WTC11 (cell line): ENCODE data around the gene ADCY5. TPM values are rescaled to one million over a fixed set of nuclear protein-coding genes. Genes with fewer than 3 reads are reported as not detected.
A peak's percentile ranks its signal among the peaks of the same experiment; 100 is the strongest.

Experiments
- ATAC-seq: fragments of 200-7000 bp; cut with Tn5 transposase; 2 replicates; pipeline ENCODE4 v1.10.0; 2021; ENCODE audit warnings: mild to moderate bottlenecking, moderate library complexity
- CTCF ChIA-PET: fragments of 300-600 bp; sonication (Branson Sonifier 250); formaldehyde crosslinking; loops from one replicate; lab custom pipeline; 2021; ENCODE audit warnings: antibody characterized with exemption; lab: Charles Lee
- POLR2A ChIA-PET: fragments of 350-600 bp; sonication (Branson Sonifier 250); formaldehyde crosslinking; loops from one replicate; lab custom pipeline; 2021; ENCODE audit warnings: antibody characterized with exemption; lab: Charles Lee
- DNase-seq: peaks from one replicate; pipeline ENCODE4 v3.0.0; 2021; ENCODE audit warnings: low spot score
- H3K27ac Mint-ChIP-seq: 2 replicates; pipeline ENCODE4 v1.8.0; 2021; ENCODE audit warnings: mixed read lengths
- H3K27me3 Mint-ChIP-seq: 2 replicates; pipeline ENCODE4 v1.8.0; 2021; ENCODE audit warnings: low read depth, mild to moderate bottlenecking, moderate library complexity, mixed read lengths
- H3K36me3 Mint-ChIP-seq: 2 replicates; pipeline ENCODE4 v1.8.0; 2021; ENCODE audit warnings: mixed read lengths
- H3K4me1 Mint-ChIP-seq: 2 replicates; pipeline ENCODE4 v1.8.0; 2022; ENCODE audit warnings: mixed read lengths
- H3K4me3 Mint-ChIP-seq: 2 replicates; pipeline ENCODE4 v1.8.0; 2021; ENCODE audit warnings: mild to moderate bottlenecking, moderate library complexity, mixed read lengths
- H3K9me3 Mint-ChIP-seq: 2 replicates; pipeline ENCODE4 v1.8.0; 2021; ENCODE audit warnings: mixed read lengths
- ELF4 ChIP-seq: sonication (generic); formaldehyde crosslinking; IDR thresholded peaks from 2 replicates; pipeline ENCODE4 v1.8.1; 2022; ENCODE audit warnings: low read depth, mild to moderate bottlenecking, moderate library complexity, missing genetic modification reagents
- EMX1 ChIP-seq: fragments of 250-450 bp; sonication (Bioruptor Pico); IDR thresholded peaks from 2 replicates; pipeline ENCODE4 v1.8.0; 2021; ENCODE audit warnings: mild to moderate bottlenecking
- NFATC4 ChIP-seq: fragments of 250-450 bp; sonication (Bioruptor Pico); IDR thresholded peaks from 2 replicates; pipeline ENCODE4 v1.9.0; 2021; ENCODE audit warnings: mild to moderate bottlenecking
- NFE2L1 ChIP-seq: sonication (generic); formaldehyde crosslinking; IDR thresholded peaks from 2 replicates; pipeline ENCODE4 v1.8.1; 2023; ENCODE audit warnings: missing genetic modification reagents
- PRDM15 ChIP-seq: sonication (generic); formaldehyde crosslinking; IDR thresholded peaks from 2 replicates; pipeline ENCODE4 v1.8.0; 2022; ENCODE audit warnings: missing genetic modification reagents
- SP1 ChIP-seq: sonication (generic); formaldehyde crosslinking; conservative IDR thresholded peaks from 2 replicates; pipeline ENCODE4 v1.8.1; 2022; ENCODE audit warnings: missing genetic modification reagents
- ZNF281 ChIP-seq: sonication (generic); formaldehyde crosslinking; IDR thresholded peaks from 2 replicates; pipeline ENCODE4 v1.8.0; 2023; ENCODE audit warnings: mild to moderate bottlenecking, missing genetic modification reagents
- ZNF423 ChIP-seq: fragments of 250-450 bp; sonication (Bioruptor Pico); IDR thresholded peaks from 2 replicates; pipeline ENCODE4 v2.1.2; 2022; ENCODE audit warnings: mild to moderate bottlenecking, moderate library complexity
- ZNF512 ChIP-seq: sonication (generic); formaldehyde crosslinking; IDR thresholded peaks from 2 replicates; pipeline ENCODE4 v1.8.1; 2022; ENCODE audit warnings: missing genetic modification reagents, borderline replicate concordance
- ZNF671 ChIP-seq: fragments of 250-450 bp; sonication (Bioruptor Pico); IDR thresholded peaks from 2 replicates; pipeline ENCODE4 v1.8.0; 2021; ENCODE audit warnings: mild to moderate bottlenecking
- total RNA-seq: library from RNA; stranded (reverse); gene quantifications from 3 replicates; pipeline ENCODE4 v1.2.3, GENCODE V29; 2021
- TF ChIP-seq, protein P1 (sequence below): sonication (generic); formaldehyde crosslinking; IDR thresholded peaks from 2 replicates; pipeline ENCODE4 v1.8.1; 2023; ENCODE audit warnings: mild to moderate bottlenecking, missing genetic modification reagents
- TF ChIP-seq, protein P2 (sequence below): sonication (generic); formaldehyde crosslinking; IDR thresholded peaks from 2 replicates; pipeline ENCODE4 v1.8.1; 2022; ENCODE audit warnings: mild to moderate bottlenecking, missing genetic modification reagents, moderate library complexity, borderline replicate concordance
- TF ChIP-seq, protein P3 (sequence below): sonication (generic); formaldehyde crosslinking; IDR thresholded peaks from 2 replicates; pipeline ENCODE4 v1.8.0; 2022; ENCODE audit warnings: mild to moderate bottlenecking, missing genetic modification reagents

Gene ADCY5
- total RNA-seq, 1 experiment from 2014 or later = 23.5 TPM

DNA sequence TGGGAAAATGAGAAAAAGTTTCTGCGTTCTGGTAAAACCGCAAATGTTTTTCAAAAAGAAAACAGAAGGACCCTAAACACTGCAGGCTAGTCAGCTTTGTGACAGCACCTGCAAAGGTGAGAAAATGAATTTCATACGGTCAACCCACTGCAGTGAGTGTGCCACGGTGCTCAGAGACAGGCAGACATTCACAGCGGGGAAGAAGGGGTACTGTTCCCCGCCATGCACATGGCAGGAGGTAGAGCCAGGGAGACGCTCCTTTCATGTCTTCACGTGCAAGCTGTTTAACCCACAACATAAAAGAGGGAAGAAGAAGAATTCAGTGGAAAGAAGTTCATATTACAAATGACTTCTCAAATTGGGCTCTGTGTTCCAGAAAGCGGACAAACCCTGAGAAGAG, 137.7 kb downstream of the ADCY5 start (continued):
- TF ChIP-seq, protein P1, sequence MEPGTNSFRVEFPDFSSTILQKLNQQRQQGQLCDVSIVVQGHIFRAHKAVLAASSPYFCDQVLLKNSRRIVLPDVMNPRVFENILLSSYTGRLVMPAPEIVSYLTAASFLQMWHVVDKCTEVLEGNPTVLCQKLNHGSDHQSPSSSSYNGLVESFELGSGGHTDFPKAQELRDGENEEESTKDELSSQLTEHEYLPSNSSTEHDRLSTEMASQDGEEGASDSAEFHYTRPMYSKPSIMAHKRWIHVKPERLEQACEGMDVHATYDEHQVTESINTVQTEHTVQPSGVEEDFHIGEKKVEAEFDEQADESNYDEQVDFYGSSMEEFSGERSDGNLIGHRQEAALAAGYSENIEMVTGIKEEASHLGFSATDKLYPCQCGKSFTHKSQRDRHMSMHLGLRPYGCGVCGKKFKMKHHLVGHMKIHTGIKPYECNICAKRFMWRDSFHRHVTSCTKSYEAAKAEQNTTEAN (CRISPR knock-in tag) = no peak
- TF ChIP-seq, protein P2, sequence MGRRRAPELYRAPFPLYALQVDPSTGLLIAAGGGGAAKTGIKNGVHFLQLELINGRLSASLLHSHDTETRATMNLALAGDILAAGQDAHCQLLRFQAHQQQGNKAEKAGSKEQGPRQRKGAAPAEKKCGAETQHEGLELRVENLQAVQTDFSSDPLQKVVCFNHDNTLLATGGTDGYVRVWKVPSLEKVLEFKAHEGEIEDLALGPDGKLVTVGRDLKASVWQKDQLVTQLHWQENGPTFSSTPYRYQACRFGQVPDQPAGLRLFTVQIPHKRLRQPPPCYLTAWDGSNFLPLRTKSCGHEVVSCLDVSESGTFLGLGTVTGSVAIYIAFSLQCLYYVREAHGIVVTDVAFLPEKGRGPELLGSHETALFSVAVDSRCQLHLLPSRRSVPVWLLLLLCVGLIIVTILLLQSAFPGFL (CRISPR knock-in tag) = no peak
- TF ChIP-seq ZNF671 (CRISPR knock-in tag) (no peak), ZNF423 (CRISPR knock-in tag) (no peak)
- TF ChIP-seq, all 79 proteins: peak for 0

GRCh38 chr3:123310741-123311140, 138.1 kb downstream of the ADCY5 start:
- no peak for DNase-seq
- TF ChIP-seq PRDM15 (CRISPR knock-in tag) (peak; percentile 75), ELF4 (CRISPR knock-in tag) (no peak)
- ChIA-PET POLR2A (no interaction called here), CTCF (interaction anchor here (0.7 to 1.7 kb wide), 3 partner anchors 25 to 179 kb away, joined by 3 to 6 read pairs (median 4); partner anchors contain the start of gene ADCY5)
- no peaks in the 10 kb centered on the region for H3K27me3 Mint-ChIP-seq
- no peak overlapping the region for H3K4me3 Mint-ChIP-seq
- H3K4me1 Mint-ChIP-seq = peaks cover 84% of the 10 kb centered on the region
- peaks cover 23% of the 10 kb centered on the region for H3K36me3 Mint-ChIP-seq
- H3K9me3 Mint-ChIP-seq = no peaks in the 10 kb centered on the region
- no peak for ATAC-seq
- peak overlapping the region; percentile 18 for H3K27ac Mint-ChIP-seq

DNA sequence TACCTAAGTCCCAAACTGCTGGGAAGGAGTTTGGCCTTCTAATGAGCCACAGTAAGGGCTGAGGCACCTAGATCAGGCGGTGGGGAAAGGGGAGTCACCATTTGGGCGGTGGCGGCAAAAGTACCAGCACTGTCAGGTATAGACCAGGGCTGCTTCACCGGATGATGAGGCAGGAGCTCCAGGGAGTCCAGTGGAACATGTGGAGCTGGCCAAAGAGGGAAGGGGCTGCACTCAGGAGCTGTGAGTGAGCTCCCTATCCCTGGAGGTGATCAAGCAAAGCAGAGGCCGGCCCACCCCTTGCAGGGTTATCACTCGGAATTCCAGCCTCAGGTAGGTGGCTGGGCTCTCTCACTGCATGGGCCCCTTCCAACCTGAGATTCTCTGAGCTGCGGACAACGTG, 138.7 kb downstream of the ADCY5 start:
- Mint-ChIP-seq H3K4me3 (no peak overlapping the region), H3K36me3 (peaks cover 27% of the 10 kb centered on the region), H3K27ac (no peak overlapping the region), H3K4me1 (peaks cover 82% of the 10 kb centered on the region), H3K27me3 (no peaks in the 10 kb centered on the region)
- ATAC-seq = no peak
- no peak for DNase-seq
- TF ChIP-seq NFATC4 (CRISPR knock-in tag) = no peak
- TF ChIP-seq, protein P3, sequence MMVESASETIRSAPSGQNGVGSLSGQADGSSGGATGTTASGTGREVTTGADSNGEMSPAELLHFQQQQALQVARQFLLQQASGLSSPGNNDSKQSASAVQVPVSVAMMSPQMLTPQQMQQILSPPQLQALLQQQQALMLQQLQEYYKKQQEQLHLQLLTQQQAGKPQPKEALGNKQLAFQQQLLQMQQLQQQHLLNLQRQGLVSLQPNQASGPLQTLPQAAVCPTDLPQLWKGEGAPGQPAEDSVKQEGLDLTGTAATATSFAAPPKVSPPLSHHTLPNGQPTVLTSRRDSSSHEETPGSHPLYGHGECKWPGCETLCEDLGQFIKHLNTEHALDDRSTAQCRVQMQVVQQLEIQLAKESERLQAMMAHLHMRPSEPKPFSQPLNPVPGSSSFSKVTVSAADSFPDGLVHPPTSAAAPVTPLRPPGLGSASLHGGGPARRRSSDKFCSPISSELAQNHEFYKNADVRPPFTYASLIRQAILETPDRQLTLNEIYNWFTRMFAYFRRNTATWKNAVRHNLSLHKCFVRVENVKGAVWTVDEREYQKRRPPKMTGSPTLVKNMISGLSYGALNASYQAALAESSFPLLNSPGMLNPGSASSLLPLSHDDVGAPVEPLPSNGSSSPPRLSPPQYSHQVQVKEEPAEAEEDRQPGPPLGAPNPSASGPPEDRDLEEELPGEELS = no peak
- TF ChIP-seq EMX1 (CRISPR knock-in tag) = no peak
- no peak for TF ChIP-seq ZNF281 (CRISPR knock-in tag)
- TF ChIP-seq SP1 (CRISPR knock-in tag) = no peak
- TF ChIP-seq NFE2L1 (CRISPR knock-in tag) = no peak
- no peak for TF ChIP-seq ZNF512
- TF ChIP-seq ZNF671 (CRISPR knock-in tag) = no peak
- TF ChIP-seq, all 79 proteins: peak for 0
- POLR2A ChIA-PET = no interaction called here
- H3K9me3 Mint-ChIP-seq = no peaks in the 10 kb centered on the region
- CTCF ChIA-PET = interaction anchor here (0.7 to 1.7 kb wide), 3 partner anchors 24 to 179 kb away, joined by 3 to 6 read pairs (median 4); partner anchors contain the start of gene ADCY5
